DMS 273 (cell line): ENCODE measurements around the gene PSMD8.
"Not testable (repeated sequence)": the region's sequence is repeated elsewhere in the genome, so short reads cannot be mapped to it uniquely, and the experiment has no call there.

Experiments used
- DNase-seq: peaks from one replicate; lab custom pipeline; 2025; ENCODE audit not compliant: unreplicated experiment; lab: John Stamatoyannopoulos, UW

PSMD8 gene

DNA sequence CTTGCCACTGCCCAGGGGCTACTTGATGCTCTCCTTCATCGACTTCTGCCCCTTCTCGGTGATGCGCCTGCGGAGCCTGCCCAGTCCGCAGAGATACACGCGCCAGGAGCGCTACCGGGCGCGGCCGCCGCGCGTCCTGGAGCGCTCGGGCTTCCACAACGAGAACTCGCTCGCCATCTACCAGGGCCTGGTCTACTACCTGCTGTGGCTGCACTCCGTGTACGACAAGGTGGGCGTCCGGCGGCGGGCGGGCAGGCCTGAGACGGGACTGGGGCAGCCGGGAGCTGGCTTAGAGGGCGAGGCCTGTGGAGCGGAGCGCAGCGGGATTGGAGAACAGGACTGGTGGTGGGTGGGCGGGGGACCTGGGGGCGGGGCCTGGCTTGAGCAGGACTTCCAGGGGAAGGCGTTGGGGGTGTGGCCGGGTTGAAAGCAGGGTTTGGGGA is 12.7 kb upstream of the PSMD8 start:
- peak; percentile 95 for DNase-seq

GRCh38 chr19:38362076-38362945 is 12.1 kb upstream of the PSMD8 start:
- DNase-seq: peak; percentile 95

GRCh38 chr19:38362946-38363688 is 11.3 kb upstream of the PSMD8 start:
- not testable (repeated sequence) for DNase-seq

- no peak for DNase-seq
These were observed 7.3 kb upstream of the PSMD8 start for GRCh38 chr19:38367041-38367440.

DNA sequence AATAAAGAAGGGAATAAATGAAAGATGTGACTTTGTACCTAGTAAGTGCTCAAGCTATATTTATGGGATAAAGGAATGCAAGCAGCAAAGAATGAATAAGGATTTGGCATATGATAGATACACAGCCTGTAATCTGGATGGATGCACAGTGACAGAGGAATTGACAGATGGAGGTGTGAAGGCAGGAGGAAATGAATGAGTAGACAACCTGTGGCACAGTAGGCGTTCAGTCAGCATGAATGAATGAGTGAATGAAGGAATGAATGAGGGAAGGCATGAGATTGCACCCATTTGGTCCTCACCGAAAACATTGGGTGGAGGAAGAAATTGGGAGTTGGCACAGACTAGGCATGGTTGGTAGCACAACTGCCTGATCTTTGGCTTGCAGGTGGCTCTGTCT is 4.8 kb upstream of the PSMD8 start:
- DNase-seq: no peak

- DNase-seq: peak; percentile 73
These were observed 4.1 kb upstream of the PSMD8 start for GRCh38 chr19:38370299-38370698.

GRCh38 chr19:38371081-38371480 is 3.3 kb upstream of the PSMD8 start:
- no peak for DNase-seq

GRCh38 chr19:38373907-38374331 is 452 bp upstream of the PSMD8 start:
- DNase-seq: no peak

DNA sequence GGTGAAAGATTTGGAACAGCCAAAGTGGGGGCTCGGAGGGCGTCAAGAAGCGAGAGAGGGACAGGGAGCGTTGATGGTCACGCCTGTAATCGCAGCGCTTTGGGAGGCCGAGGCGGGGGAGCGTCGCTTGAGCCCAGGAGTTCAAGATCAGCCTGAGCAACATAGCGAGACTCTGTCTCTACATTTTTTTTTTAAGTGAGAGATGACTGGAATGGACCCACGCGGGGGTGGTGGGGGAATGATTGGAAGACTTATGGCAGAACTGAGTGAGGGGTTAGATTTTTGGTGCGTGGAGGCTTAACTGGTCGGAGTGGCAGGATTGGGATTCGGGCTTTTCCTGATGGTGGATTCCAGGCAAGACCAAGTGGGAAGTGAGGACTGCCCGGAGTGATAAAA is 725 bp downstream of the PSMD8 start:
- no peak for DNase-seq

- DNase-seq: peak; percentile 47
These were observed 1.4 kb downstream of the PSMD8 start for GRCh38 chr19:38375748-38376147.

GRCh38 chr19:38376576-38376975 is 2.2 kb downstream of the PSMD8 start:
- no peak for DNase-seq

DNA sequence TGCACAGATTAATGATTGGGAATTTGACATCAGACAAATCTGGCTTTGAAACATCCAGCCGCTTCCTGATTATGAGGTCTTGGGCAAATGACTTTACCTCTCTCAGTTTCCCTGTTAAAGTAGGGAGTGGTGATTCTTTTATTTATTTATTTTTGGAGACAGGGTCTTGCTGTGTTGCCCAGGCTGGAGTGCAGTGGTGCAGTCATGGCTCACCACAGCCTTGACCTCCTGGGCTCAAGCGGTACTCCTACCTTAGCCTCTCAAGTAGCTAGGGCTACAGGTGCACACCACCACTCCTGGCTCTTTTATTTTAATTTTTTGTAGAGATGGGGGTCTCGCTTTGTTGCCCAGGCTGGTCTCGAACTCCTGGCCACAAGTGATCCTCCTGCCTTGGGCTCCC is 2.7 kb downstream of the PSMD8 start:
- DNase-seq: no peak

DNA sequence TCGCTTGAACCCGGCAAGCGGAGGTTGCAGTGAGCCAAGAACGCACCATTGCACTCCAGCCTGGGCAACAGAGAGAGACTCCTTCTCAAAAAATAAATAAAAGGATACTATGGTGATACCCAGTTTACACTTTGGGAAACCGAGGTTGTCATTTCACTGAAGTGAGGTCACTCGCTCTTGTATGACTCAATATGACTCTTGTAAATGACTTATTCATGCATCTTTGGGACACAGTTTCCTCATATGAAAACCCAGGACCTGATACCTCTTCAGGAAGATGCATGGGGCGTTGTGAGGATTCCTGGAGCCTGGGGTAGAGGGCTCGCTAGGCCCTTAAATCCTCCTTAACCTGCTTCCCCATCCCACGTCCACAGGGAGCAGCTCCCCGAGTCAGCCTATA is 4.5 kb downstream of the PSMD8 start:
- no peak for DNase-seq

GRCh38 chr19:38381138-38381537 is 6.8 kb downstream of the PSMD8 start:
- DNase-seq: no peak

GRCh38 chr19:38383184-38383583 is 8.8 kb downstream of the PSMD8 start:
- DNase-seq: no peak

DNA sequence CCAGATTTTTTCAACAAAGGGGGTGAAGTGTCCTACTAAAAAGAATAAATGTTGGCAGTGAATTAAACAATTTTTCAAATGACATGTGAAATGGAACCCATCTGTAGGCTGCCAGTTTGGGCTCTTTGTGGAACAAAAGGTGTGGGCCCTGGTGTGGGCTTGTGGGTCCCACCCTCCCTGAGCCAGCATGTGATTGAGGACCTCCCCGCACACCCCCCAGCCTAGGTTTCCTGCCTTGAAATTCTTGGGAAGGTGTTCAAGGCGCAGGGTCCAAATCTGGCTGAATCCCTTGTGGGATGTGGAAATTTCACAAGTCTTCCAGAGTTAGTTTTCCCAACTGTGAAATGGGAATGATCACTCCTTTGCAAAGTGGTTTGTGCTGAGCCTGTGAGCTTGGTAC is 9.4 kb downstream of the PSMD8 start:
- no peak for DNase-seq

DNA sequence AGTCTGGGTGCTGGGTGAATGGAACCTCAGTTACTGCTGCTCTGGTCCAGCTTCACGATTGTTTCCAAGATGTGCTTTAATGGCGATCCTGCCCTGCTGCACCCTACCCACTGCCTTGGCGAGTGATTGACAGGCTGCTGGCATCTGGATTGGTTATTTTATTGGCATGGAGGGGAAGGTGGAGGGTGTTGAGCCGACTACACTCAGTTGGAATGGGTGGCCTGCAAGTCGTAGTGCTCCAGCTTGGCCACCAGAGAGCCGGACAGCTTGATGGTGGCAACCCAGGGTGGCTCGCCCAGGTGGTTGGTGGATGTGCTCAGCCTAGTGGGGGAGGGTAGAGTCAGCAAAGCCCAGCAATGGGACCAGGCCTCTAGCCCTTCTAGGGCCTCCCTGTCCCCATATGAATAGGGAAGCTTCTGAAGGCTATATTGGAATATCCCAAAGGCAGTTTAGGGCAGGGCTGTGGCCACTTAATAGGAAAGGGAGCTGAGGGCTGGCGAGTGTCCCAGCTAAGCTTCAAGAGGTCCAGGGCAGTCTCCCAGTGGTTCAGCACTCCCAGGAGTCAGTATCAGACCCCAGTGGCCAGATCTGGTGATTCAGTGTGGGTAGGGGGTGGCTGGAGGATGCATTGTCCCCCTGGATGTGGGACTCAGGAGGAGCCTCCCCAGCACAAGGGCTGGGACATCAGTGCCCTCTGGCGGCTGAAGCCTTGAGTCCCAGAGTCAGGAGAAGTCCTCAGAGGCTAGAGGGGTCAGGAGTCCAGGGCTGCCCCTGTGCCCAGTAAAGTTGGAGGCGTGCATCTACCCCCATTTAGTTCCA is 10.0 kb downstream of the PSMD8 start:
- peak; percentile 65 for DNase-seq

GRCh38 chr19:38385057-38385803 is 10.9 kb downstream of the PSMD8 start:
- no peak for DNase-seq

DNA sequence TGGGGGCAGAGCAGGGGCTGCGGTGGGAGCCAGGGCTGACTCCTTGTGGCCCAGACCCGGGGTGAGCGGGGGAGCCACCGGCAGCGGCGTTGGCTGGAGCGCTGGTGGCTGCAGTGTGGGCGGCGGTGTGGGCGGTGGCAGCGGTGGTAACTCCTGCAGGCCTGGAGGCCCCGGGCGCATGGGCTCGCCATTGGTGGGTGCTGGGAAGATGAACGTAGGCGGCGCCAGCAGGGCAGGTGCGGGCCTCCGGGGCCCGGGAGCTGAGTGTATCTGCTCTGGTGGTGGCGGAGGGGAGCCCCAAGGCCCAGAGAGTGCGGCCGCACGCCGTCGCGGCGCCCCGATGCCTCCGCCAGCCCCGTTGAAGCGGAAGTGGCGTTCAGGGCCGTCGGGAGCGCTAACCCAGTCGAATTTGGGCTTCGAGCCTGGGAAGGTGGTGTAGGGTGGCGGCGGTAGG is 11.5 kb downstream of the PSMD8 start:
- no peak for DNase-seq

- DNase-seq: peak; percentile 57
These were observed 12.1 kb downstream of the PSMD8 start for GRCh38 chr19:38386300-38386970.
